Esophagus muscularis mucosa (tissue), 4 donors: ENCODE data around the gene NTN1. TPM values are rescaled to one million over a fixed set of nuclear protein-coding genes. Genes with fewer than 3 reads are reported as not detected.

Source experiments
- DNase-seq: peaks from one replicate; pipeline ENCODE4 v3.0.0-alpha.2; 2017; ENCODE audit errors: extremely low spot score
- H3K27ac ChIP-seq, 4 donors: fragments of 200-600 bp; sonication (generic); replicated peaks in 1 of 4; 1 replicate in 3 of 4; 2 replicates in 1 of 4; pipeline ENCODE4 v1.5.1; 2016 to 2019; ENCODE audit warnings: mild to moderate bottlenecking in 1 of 4
- H3K27me3 ChIP-seq, 4 donors: fragments of 200-600 bp; sonication (generic); one replicate each; pipeline versions ENCODE4 v1.5.1 to v1.6.0; 2016 to 2019
- H3K36me3 ChIP-seq, 4 donors: fragments of 200-600 bp; sonication (generic); one replicate each; pipeline ENCODE4 v1.5.1; 2016 to 2019
- H3K4me1 ChIP-seq, 4 donors: fragments of 200-600 bp; sonication (generic); one replicate each; pipeline ENCODE4 v1.5.1; 2016 to 2019
- H3K4me3 ChIP-seq, 4 donors: fragments of 200-600 bp; sonication (generic); 1 replicate in 2 of 4; 2 replicates in 2 of 4; pipeline ENCODE4 v1.5.1; 2016 to 2019; ENCODE audit warnings: mild to moderate bottlenecking in 4 of 4, moderate library complexity in 1 of 4
- H3K9me3 ChIP-seq, 4 donors: fragments of 200-600 bp; sonication (generic); 1 replicate in 3 of 4; 2 replicates in 1 of 4; pipeline ENCODE4 v1.5.1; 2016 to 2019
- EP300 ChIP-seq: sonication (generic); formaldehyde crosslinking; IDR thresholded peaks from one replicate; pipeline ENCODE4 v1.6.1; 2017; ENCODE audit warnings: antibody characterized with exemption
- POLR2A ChIP-seq: fragments of 450-650 bp; IDR thresholded peaks from one replicate; pipeline ENCODE4 v1.6.1; 2017; ENCODE audit warnings: antibody characterized with exemption, moderate library complexity, mild to moderate bottlenecking, low read depth
- POLR2AphosphoS5 ChIP-seq, 2 donors: sonication (generic); formaldehyde crosslinking; IDR thresholded peaks; one replicate each; pipeline ENCODE4 v1.6.1; 2017; ENCODE audit warnings: antibody characterized with exemption in 2 of 2
- WGBS: methylation state at CpG from one replicate; pipeline ENCODE4 v1.1.5; 2018; 5-methylcytosine and 5-hydroxymethylcytosine counted together
- intact Hi-C: fragments of 100-400 bp; cut with DNase I; formaldehyde crosslinking; loops from one replicate; pipeline ENCODE4 v1.15.1; 2023
- total RNA-seq, 4 donors: library from RNA; depleted of rRNA; stranded (reverse); fragments of >200 nt; gene quantifications; one replicate each; pipeline versions ENCODE4 v1.1.0 to v1.2.1, GENCODE V29; 2016
- TF ChIP-seq, protein P1 (sequence below), 3 experiments: fragments of 200-600 bp in 2 of 3; fragments of 450-650 bp in 1 of 3; sonication (generic) in 2 of 3; IDR thresholded peaks; one replicate each; pipeline ENCODE4 v1.5.1; 2017 to 2019; ENCODE audit warnings: antibody characterized with exemption in 3 of 3, mild to moderate bottlenecking in 2 of 3, moderate library complexity in 1 of 3

Gene NTN1
- total RNA-seq, 4 donors from 2014 or later = 69.3 to 179 (median 117) TPM

DNA sequence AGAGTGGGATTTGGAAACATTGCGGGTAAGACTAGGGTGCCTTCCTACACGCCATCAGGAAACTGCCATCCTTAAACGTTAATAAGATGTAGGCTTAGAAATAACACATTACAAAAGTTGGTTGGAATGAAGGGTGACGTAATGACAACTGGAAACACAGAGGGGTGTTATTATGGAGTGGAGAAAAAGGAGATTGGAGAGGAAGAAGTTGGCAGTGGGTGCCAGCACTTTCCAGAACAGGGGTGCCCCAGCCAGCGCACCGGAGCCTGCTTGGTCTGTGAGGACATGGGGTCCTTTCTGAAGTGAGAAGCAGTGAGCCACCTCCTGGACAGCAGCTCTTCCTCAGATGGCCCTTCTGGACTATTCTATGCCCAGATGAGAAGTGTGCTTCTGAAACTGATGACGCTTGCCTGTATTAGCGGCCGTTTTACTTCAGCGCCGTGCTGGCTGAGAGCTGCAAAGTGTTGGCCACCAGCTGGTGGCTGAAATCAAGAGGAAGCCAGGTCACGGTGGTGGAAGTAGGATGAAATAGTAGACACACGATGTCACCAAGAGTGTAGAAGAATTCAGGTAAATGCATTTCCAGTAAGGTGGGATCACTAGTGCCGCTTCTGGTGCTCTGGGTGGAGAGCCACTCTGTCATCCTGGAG, 244.8 kb downstream of the NTN1 start:
- intact Hi-C loops = no loop called here
- Histone ChIP-seq H3K27me3 (no peaks in the 10 kb centered on the region), H3K36me3 (no peaks in the 10 kb centered on the region), H3K27ac (peak overlapping the region in 1 of 4 donors; percentile 25), H3K4me3 (no peak overlapping the region), H3K9me3 (no peaks in the 10 kb centered on the region), H3K4me1 (peaks cover 0 to 41% (median 26%) of the 10 kb centered on the region in 4 donors)
- 75% methylated on average over 12 of the region's 14 CpGs for WGBS
- TF ChIP-seq POLR2AphosphoS5 (IDR thresholded peaks at IDR 0.05) = no peak
- no peak for DNase-seq

DNA sequence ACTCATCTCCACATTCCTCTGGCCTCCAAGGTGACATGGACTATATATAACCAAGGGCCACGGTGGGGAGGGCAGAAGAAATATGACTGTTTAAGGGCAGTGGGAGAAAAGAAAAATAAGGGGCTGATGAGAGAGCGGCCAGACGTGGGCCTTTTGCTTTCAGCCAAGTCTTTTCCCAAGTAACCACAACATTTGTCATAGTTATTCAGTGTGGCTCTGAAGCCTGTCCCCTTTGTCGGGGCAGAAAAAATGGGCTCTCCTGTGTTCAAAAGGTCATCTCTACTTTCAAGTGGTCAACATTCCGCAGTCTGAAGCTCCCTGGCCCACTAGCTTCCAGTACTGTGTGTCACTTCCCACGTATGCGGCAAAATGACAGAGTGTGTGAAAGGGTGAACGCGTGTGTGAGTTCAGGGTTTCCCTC, 245.4 kb downstream of the NTN1 start:
- intact Hi-C loops = no loop called here
- Histone ChIP-seq H3K4me1 (peaks cover 0 to 36% (median 21%) of the 10 kb centered on the region in 4 donors), H3K36me3 (no peaks in the 10 kb centered on the region), H3K9me3 (no peaks in the 10 kb centered on the region), H3K27ac (peak overlapping the region in 1 of 4 donors; percentile 25), H3K4me3 (no peak overlapping the region), H3K27me3 (no peaks in the 10 kb centered on the region)
- TF ChIP-seq, protein P1, sequence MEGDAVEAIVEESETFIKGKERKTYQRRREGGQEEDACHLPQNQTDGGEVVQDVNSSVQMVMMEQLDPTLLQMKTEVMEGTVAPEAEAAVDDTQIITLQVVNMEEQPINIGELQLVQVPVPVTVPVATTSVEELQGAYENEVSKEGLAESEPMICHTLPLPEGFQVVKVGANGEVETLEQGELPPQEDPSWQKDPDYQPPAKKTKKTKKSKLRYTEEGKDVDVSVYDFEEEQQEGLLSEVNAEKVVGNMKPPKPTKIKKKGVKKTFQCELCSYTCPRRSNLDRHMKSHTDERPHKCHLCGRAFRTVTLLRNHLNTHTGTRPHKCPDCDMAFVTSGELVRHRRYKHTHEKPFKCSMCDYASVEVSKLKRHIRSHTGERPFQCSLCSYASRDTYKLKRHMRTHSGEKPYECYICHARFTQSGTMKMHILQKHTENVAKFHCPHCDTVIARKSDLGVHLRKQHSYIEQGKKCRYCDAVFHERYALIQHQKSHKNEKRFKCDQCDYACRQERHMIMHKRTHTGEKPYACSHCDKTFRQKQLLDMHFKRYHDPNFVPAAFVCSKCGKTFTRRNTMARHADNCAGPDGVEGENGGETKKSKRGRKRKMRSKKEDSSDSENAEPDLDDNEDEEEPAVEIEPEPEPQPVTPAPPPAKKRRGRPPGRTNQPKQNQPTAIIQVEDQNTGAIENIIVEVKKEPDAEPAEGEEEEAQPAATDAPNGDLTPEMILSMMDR (IDR thresholded peaks at IDR 0.05) = no peak
- TF ChIP-seq EP300 = no peak
- no peak for TF ChIP-seq POLR2AphosphoS5 (IDR thresholded peaks at IDR 0.05)
- no peak for TF ChIP-seq POLR2A
- no peak for DNase-seq
- 82% methylated on average over 9 of the region's 9 CpGs for WGBS

DNA sequence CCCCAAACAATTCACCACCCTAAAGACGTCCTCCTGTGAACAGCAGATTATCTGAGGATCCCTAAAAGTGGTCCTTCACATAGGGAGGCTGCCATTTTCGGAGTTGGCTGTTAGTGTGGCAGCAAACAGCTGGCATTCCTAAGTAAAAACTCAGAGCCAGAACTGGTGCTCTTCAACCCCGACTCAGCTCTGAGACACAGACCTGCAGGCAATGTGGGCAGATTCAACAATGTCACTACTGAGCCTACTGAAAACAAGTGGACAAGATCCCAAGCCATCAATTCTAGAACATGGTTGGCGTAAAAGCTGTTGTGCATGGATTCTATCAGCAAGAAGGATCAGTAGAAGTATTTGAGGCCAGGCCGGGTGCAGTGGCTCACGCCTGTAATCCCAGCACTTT, 247.2 kb downstream of the NTN1 start:
- H3K4me1 ChIP-seq = peaks cover 0 to 52% (median 32%) of the 10 kb centered on the region in 4 donors
- no peak for DNase-seq
- 95% methylated on average over 4 of the region's 6 CpGs for WGBS
- H3K4me3 ChIP-seq = no peak overlapping the region
- no peaks in the 10 kb centered on the region for H3K36me3 ChIP-seq
- H3K27ac ChIP-seq = no peak overlapping the region
- H3K9me3 ChIP-seq = no peaks in the 10 kb centered on the region
- TF ChIP-seq POLR2A (no peak), EP300 (no peak), POLR2AphosphoS5 (IDR thresholded peaks at IDR 0.05) (no peak)
- TF ChIP-seq, protein P1 (IDR thresholded peaks at IDR 0.05) = no peak
- no peaks in the 10 kb centered on the region for H3K27me3 ChIP-seq
- intact Hi-C loops = no loop called here

DNA sequence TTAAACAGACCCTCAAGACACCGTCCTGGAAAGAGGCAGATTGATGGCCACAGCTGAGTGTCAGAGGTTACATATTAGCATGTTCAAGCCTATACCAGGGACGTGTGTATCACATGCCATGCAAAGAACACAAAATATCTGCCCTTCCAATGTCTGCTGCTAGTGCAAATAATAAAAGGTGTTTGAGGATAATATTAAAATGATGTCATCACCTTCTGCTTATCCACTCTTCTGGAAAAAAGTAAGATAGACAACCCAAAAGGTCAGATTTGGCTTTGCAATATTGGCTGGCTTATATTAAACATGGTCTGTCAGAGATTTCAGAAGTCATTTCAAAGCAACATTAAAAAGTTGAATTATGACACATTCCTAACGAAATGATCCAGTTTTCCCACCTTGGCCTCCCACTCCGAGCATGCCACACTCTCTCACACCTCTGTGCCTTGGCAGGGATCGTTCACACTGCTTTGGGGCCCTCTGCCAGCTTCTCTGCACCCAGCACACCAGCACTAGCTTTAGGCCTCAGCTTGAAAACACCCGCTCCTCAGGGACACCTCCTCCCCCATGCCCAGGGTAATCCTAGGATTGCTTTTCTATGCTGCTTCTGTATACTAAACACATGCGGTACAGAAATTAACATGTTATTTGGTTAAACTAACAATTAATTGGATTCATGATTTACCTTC, 248.2 kb downstream of the NTN1 start:
- H3K4me1 ChIP-seq = peaks cover 0 to 60% (median 39%) of the 10 kb centered on the region in 4 donors
- no peak overlapping the region for H3K4me3 ChIP-seq
- no peaks in the 10 kb centered on the region for H3K27me3 ChIP-seq
- no peak for DNase-seq
- intact Hi-C loops = no loop called here
- 51% methylated on average over 7 of the region's 7 CpGs for WGBS
- no peaks in the 10 kb centered on the region for H3K36me3 ChIP-seq
- no peaks in the 10 kb centered on the region for H3K9me3 ChIP-seq
- peak overlapping the region in 3 of 4 donors; percentile 43 to 51 (median 50) for H3K27ac ChIP-seq
- TF ChIP-seq EP300 (no peak), POLR2A (no peak), POLR2AphosphoS5 (IDR thresholded peaks at IDR 0.05) (no peak)
- TF ChIP-seq, protein P1 (IDR thresholded peaks at IDR 0.05) = no peak

DNA sequence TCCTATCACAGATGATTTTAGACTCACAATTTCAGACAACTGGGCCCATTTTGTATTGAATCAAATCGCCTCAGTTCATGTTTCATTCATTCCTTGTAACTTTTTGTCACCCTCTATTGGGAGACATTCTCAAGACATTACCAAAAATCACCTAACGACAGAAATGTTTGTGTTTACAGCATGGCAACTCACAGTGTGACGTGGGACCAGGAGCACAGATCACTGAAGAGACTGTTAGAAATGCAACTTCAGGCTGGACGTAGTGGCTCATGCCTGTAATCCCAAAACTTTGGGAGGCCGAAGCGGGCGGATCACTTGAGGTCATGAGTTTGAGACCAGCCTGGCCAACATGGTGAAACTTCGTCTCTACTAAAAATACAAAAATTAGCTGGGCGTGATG, 249.6 kb downstream of the NTN1 start:
- H3K27ac ChIP-seq = peak overlapping the region in 1 of 4 donors; percentile 51
- TF ChIP-seq, protein P1 (IDR thresholded peaks at IDR 0.05) = no peak
- TF ChIP-seq POLR2A (no peak), EP300 (no peak), POLR2AphosphoS5 (IDR thresholded peaks at IDR 0.05) (no peak)
- H3K27me3 ChIP-seq = no peaks in the 10 kb centered on the region
- no peak for DNase-seq
- H3K4me3 ChIP-seq = no peak overlapping the region
- no peaks in the 10 kb centered on the region for H3K36me3 ChIP-seq
- peaks cover 0 to 55% (median 39%) of the 10 kb centered on the region in 4 donors for H3K4me1 ChIP-seq
- no peaks in the 10 kb centered on the region for H3K9me3 ChIP-seq
- intact Hi-C loops = no loop called here
- WGBS = 88% methylated on average over 9 of the region's 9 CpGs
